Posterior vena cava (tissue), 2 donors: ENCODE data around the gene CASP9. TPM values are rescaled to one million over a fixed set of nuclear protein-coding genes. Genes with fewer than 3 reads are reported as not detected.
"Not testable (repeated sequence)": the region's sequence is repeated elsewhere in the genome, so short reads cannot be mapped to it uniquely, and the experiment has no call there.

Experiments used
- DNase-seq: peaks from one replicate; pipeline ENCODE4 v3.0.0-alpha.2; 2020; ENCODE audit warnings: low spot score
- intact Hi-C, 2 donors: fragments of 100-400 bp; cut with DNase I; formaldehyde crosslinking; loops; one replicate each; pipeline versions ENCODE4 v1.14.1 to v1.14.2; 2022 to 2023
- total RNA-seq, 2 donors: library from RNA; stranded (reverse); fragmentation: NEBNext Ultra II Directional; extraction: Animal tissue kit (Norgen Biotek cat#: 25700); gene quantifications; one replicate each; pipeline ENCODE4 v1.2.1, GENCODE V29; 2021
- donor health status: DM: yes; HTN: yes; CAD: no.
- donor health status: DM: yes; HTN: yes; CAD: no.

The CASP9 gene
- total RNA-seq, 2 donors from 2014 or later, result 9.7 to 10.8 TPM

DNA sequence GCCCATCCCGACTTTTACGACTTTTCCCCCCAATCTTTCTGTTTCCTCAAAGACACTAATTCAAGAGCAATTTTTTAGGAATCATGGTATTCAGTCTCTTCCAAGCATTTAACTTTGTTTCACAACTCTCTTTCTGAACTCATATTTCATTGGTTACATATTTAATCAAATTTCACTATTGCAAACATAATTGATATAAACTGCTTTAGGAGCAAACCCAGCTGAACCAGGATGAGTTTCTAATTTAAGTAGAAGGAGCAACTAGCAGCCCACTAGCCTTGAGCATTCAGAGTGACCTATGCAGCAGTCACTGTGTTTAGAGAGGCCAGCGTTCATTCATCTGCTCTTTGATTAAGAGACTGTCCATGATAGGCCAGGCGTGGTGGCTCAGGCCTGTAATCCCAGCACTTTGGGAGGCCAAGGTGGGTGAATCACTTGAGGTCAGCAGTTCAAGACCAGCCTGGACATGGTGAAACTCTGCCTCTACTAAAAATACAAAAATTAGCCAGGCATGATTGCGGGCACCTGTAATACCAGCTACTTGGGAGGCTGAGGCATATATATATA lies 46.3 kb downstream of the CASP9 start:
- DNase-seq, result no peak
- intact Hi-C loops, result no loop called here

DNA sequence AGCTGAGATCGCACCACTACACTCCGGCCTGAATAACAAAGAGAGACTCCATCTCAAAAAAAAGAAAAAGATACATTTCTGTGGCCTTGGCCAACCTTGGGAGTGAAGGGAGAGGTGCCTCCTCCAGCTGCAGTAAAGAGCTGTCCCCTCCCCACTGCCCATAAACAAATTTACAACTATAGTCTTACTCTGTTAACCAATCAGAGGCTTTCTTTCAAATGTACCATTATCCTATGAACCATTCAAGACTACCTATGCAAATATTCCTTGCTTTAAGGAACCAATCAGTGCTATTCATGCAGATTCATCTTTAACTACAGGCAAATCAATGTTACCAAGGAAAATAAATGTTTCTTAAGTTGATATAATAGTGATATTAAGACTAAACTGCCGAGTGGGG lies 47.1 kb downstream of the CASP9 start:
- no peak for DNase-seq
- intact Hi-C loops, result no loop called here

DNA sequence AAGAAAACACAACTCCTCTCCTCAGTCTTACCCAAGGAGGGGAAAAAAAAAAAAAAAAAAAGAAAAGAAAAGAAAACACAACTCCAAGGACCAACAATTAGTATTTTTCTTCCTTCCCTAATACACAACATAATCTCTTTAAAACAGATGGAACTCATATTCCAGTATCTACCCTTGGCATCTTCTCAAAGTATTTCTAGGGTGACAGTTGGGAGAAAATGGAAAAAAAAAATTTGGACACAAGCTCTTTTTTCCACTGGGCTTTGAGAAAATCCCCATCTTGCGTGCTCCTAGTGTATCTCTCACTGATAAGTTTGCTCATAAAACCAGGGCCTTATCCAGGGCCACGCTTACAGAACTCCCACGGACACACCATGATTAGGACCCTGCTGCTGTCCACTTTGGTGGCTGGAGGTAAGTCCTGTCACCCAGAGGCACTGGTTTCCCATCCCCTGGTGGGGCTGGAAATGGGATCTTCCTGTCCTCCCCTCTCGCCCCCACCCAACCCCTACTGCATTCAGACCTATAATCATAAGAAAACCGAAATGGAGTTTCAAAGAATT lies 48.2 kb downstream of the CASP9 start, which contains the start of gene CELA2B:
CELA2B (plus strand) TSS at position 353 of the 563 bp plus-strand sequence; CDS start at position 375, 22 bp downstream.
- DNase-seq, result no peak
- intact Hi-C loops, result no loop called here

DNA sequence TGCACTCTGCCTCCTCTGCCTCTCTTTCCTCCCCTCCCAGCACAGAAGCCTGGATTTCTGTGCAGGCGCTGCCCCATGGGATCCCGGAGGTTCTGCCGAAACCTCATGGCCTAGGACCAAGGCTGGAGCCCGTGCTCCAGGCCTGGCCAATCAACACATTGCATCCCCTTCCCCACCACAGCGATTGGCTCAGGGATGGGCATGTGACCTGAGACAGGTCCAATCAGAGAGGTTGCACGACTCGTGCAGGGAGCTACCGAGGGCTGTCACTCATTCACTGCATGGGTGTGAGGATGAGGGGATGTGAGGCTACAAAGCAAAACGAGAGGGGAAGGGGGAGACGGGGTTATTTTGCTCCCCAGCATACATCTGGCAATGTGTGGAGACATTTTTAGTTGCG lies 51.4 kb downstream of the CASP9 start:
- no peak for DNase-seq
- intact Hi-C loops, result no loop called here

DNA sequence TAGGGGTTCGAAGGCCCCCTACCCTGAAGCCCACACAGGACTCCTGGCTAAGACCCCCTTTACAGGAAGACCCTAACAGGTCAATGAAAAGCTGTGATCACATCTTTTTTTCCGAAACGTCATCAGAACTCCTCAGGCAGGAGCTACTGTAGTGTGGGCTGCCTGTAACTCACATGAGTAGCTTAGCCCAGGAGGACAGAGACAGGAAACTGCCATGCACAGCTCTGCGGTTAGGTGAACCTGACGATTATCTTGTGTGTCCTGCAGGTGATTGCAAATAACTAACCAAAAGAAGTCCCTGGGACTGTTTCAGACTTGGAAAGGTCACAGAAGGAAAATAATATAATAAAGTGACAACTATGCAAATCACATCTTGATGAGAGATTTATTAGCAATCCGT lies 52.3 kb downstream of the CASP9 start:
- intact Hi-C loops, DNase-seq: not testable (repeated sequence)

DNA sequence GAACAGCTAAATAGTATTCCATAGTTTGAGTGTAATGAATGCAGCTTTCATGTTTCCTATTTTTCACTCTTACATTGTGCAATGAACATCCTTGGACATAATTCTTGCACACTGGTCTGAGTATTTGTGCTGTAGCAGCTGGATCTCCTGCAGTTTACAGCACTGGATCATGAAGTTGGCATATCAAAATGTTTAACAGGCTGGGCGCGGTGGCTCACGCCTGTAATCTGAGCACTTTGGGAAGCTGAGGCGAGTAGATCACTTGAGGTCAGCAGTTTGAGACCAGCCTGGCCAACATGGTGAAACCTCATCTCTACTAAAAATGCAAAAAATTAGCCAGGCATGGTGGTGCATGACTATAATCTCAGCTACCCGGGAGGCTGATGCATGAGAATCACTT lies 52.9 kb downstream of the CASP9 start:
- intact Hi-C loops, DNase-seq: not testable (repeated sequence)

DNA sequence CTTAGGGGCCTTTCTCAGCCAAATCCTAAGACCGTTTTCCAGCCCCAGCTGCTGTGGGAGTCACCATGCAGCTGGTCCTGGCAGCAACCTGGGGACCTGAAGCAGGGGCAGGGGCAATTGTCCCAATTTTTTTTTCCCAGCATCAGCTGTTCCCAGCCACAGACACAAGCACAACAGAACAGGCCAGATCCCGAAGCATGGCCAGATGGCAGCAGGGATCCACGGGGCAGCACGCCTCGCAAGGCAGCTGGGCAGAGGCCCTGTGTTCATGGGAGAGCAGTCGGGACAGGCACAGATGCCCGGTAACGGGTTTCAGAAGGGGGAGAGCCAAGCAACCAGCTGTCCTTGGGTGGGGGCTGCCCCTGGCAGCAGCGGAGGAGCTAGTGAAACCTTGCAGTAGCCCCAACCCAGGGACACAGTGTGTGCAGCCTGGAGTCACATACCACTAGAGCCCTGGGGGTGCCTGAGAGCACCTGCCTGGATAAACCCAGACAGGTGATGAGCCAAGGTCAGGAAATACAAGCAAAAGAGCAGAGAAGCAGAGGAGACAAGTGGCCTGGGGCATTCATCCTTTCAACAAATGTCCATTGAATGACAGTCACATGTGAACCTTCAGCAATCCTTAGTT lies 54.1 kb downstream of the CASP9 start:
- DNase-seq, intact Hi-C loops: not testable (repeated sequence)

DNA sequence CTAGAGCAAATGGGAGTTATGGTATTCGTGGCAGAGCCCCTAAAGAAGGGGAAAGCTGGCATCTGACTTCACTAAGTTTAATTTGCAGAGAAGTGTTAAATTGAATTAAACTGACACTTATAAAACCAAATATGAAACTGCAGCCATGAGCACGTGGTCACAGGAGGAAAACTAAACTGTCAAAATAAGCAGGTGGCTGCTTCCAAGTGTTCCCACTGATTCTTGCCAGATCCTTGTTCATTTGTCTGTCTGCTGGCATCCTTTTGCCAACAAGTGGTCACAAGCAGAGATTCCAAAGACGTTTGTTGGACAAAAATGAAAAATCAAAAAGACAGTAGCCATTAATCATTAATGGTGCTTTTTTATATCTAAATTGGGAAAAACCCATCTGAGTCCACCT lies 54.7 kb downstream of the CASP9 start:
- intact Hi-C loops, result no loop called here
- DNase-seq, result no peak

DNA sequence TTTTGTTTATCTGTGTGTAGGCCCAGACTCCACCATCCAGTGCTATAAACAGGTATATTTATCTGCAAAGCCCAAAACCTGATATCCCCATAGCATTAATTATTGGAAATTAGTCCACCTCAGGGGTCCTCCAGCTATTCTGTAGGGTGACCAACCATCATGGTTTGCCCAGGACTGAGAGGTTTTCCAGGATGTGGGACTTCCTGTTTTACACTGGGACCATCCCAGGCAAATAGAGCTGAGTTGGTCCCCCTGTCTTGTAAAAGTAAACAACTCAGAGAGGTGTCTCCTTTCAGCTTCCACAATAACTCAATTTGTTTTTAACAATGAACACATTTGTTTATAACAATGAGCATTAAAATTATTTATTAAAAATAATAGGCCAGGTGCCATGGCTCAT lies 55.9 kb downstream of the CASP9 start:
- intact Hi-C loops, result no loop called here
- DNase-seq, result no peak

DNA sequence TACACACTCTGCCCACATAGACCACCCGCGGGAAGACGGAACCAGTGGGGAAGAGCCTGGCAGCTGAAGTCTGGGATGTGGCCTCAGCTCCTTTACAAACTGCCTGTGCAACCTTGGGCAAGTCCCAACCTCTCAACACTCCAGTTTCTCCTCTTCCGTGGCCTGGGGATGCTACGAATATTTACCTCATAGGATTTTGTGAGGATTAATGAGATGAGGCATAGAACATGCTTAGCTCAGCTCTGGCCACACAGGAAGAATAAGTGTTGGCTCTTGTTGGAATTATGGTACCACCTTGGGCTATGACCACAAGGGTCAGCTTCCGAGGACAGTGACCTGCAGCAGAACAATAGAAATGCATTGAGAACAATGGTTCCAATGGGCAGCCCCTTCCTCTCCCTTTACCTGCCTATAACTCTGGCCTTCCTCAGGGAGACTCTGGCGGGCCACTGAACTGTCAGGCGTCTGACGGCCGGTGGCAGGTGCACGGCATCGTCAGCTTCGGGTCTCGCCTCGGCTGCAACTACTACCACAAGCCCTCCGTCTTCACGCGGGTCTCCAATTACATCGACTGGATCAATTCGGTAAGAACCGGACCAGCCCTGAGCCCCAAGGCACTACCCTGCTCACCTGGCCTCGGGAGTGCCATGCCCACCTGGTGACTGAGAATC lies 56.9 kb downstream of the CASP9 start:
- intact Hi-C loops, DNase-seq: not testable (repeated sequence)

DNA sequence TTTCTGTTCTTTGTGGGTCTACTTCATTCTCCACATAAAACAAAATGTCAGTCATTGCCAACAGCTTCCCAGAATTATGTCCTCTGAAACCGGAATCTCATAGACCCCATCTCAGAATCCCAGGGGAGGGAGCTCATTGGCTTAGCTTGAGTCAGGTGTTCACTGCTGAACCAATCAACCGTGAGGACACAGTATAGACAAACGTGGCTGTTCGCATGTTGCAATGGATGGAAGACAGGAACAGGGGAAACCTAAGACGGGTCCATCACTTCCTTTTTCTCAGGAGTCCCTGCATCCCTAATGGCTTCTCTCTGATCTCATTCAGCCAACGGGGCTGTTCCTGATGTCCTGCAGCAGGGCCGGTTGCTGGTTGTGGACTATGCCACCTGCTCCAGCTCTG lies 58.3 kb downstream of the CASP9 start:
- DNase-seq, result no peak
- intact Hi-C loops, result no loop called here

DNA sequence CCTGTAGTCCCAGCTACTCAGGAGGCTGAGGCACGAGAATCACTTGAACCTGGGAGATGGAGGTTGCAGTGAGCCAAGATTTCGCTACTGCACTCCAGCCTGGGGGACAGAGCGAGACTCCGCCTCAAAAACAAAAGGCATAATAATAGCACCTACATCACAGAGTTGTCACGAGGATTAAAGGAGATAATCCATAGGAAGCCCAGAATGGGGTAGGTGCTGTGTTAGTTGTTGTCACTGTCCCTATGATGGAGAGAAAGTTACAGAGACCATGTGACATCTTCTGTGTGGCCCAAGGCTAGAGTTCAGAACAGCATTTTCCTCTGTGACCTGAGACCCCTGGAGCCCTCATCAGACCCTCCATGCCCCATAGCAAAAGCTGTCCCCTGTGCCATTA lies 60.1 kb downstream of the CASP9 start:
- DNase-seq, intact Hi-C loops: not testable (repeated sequence)

DNA sequence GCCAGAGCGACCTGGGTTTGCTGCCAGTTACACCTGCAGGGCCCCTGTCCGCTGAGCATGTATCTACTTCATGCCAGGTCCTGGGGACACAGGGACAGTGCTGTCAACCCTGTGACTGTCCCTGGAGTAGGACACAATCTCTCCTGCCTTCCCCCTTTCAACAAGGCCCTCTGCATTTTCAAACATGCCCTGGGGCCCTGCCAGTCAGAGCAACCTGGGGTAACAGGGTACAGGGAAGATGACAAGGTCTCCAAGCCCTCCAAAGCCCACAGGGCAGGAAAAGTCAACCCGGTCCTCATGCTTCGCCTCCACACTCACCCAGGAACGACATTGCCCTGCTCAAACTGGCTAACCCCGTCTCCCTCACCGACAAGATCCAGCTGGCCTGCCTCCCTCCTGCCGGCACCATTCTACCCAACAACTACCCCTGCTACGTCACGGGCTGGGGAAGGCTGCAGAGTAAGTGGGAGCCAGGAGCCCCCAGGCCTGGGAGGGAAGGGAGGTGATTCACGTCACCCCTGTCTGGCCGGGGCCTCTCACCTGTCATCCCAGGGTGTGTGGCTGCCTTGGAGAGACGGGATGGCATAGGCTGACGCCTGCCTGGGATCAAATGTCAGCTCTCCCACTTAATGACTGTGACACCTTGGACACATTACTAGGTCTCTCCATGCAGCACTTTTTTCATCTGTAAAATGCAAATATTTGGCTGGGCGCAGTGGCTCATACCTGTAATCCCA lies 60.8 kb downstream of the CASP9 start:
- intact Hi-C loops, DNase-seq: not testable (repeated sequence)

DNA sequence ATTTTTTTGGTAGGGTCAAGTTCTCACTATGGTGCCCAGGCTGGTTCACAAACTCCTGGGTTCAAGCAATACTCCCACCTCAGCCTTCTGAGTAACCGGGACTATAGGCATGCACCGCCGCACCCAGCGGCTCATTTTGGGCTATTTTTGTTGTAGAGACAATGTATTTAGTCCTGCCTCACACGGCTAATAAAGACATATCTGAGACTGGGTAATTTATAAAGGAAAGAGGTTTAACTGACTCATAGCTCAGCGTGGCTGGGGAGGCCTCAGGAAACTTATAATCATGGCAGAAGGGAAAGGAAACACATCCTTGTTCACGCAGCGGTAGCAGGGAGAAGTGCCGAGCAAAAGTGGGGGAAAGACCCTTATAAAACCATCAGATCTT lies 63.3 kb downstream of the CASP9 start:
- no peak for DNase-seq
- intact Hi-C loops, result no loop called here

DNA sequence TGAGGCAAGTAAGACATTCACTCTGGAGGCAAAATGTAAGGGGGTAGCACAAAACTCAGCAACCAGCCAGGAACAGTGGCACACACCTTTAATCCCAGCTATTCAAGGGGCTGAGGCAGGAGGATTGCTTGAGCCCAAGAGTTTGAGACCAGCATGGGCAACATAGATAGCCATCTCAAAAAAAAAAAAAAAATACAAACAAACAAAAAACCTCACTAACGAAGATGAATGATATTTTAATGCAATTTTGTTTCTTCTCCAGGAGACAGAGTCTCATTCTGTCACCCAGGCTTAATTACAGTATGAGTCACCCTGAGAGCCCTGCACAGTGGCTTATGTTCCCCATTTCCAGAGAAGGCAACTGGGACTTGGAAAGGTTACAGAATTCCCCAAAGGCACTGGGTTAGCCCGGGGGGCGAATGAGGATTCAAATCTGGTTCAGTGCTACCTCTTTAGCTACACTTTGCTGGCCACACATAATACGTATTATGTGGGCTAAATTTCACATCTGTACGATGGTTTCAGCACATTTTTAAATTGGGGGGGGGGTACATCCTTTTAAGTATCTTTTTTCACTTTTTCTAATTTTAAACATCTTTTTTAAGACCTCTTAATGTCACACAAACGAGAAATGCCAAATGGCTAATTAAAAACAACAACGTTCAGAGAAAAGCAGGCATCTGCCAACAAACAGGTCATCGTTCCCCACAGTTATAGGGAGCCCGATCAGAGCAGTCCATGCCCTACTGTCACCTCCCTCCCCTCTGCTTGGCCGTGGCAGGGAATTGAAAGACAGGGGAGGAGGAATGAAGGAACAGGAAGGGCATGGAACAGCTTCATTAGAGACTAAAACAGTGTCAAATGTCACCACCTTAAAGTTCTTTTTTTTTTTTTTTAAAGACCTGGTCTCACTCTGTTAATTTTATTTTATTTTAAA lies 64.0 kb downstream of the CASP9 start:
- intact Hi-C loops, result no loop called here

DNA sequence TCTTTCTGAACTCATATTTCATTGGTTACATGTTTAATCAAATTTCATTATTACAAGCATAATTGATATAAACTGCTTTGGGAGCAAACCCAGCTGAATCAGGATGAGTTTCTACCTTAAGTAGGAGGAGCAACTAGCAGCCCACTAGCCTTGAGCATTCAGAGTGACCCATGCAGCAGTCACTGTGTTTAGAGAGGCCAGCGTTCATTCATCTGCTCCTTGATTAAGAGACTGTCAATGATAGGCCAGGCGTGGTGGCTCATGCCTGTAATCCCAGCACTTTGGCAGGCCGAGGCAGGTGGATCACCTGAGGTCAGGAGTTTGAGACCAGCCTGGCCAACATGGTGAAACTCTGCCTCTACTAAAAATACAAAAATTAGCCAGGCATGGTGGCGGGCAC lies 65.6 kb downstream of the CASP9 start:
- intact Hi-C loops, DNase-seq: not testable (repeated sequence)

More for the DNA sequence above, 64.0 kb downstream of the CASP9 start:
- no peak for DNase-seq

DNA sequence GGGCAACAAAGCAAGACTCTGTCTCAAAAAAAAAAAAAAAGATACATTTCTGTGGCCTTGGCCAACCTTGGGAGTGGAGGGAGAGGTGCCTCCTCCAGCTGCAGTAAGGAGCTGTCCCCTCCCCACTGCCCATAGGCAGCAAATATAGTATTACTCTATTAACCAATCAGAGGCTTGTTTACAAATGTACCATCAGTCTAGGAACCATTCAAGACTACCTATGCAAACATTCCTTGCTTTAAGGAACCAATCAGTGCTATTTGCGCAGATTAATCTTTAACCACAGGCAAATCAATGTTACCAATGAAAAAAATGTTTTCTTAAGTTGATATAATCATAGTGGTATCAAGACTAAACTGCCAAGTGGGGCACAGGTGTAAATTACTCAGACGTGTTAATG lies 66.4 kb downstream of the CASP9 start:
- intact Hi-C loops, result no loop called here
- DNase-seq, result no peak

DNA sequence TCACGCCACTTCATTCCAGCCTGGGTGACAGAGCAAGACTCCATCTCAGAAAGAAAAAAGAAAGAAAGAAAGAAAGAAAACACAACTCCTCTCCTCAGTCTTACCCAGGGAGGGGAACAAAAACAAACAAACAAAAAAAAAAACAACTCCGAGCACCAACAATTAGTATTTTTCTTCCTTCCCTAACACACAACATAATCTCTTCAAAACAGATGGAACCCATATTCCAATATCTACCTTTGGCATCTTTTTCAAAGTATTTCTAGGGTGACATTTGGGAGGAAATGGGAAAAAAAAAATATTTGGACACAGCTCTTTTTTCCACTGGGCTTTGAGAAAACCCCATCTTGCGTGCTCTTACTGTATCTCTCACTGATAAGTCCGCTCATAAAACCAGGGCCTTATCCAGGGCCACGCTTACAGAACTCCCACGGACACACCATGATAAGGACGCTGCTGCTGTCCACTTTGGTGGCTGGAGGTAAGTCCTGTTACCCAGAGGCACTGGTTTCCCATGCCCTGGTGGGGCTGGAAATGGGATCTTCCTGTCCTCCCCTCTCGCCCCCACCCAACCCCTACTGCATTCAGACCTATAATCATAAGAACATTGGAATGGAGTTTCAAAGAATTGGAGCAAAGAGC lies 67.6 kb downstream of the CASP9 start, which contains the start of gene CELA2A:
CELA2A (plus strand) TSS at position 420 of the 642 bp plus-strand sequence; CDS start at position 442, 22 bp downstream.
- intact Hi-C loops, result loop anchor here in 1 of 2 donors (1.0 kb wide), 1 partner anchor 26 kb away; no protein-coding TSS in a partner anchor
- DNase-seq, result no peak
